NK-92 (cell line): ENCODE measurements around the gene TMIGD1.

ENCODE experiments used
- DNase-seq: peaks from one replicate; lab custom pipeline; 2025; ENCODE audit not compliant: unreplicated experiment; lab: John Stamatoyannopoulos, UW

The TMIGD1 gene, protein sequence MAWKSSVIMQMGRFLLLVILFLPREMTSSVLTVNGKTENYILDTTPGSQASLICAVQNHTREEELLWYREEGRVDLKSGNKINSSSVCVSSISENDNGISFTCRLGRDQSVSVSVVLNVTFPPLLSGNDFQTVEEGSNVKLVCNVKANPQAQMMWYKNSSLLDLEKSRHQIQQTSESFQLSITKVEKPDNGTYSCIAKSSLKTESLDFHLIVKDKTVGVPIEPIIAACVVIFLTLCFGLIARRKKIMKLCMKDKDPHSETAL

GRCh38 chr17:30333503-30334360, at the start of gene TMIGD1:
Gene TMIGD1, minus strand, starts transcription at chr17:30334057. Its CDS starts 1,924 bp downstream, at chr17:30332133.
- no peak for DNase-seq

- no peak for DNase-seq
Observed at GRCh38 chr17:30382345-30382744, 48.5 kb upstream of the TMIGD1 start.

- DNase-seq, result no peak
Observed at GRCh38 chr17:30381340-30381659, 47.4 kb upstream of the TMIGD1 start.

- DNase-seq, result no peak
Observed at GRCh38 chr17:30380643-30381339, 46.9 kb upstream of the TMIGD1 start.

- DNase-seq, result no peak
Observed at GRCh38 chr17:30379903-30380381, 46.1 kb upstream of the TMIGD1 start.

- DNase-seq, result no peak
Observed at GRCh38 chr17:30379303-30379902, 45.5 kb upstream of the TMIGD1 start.

- DNase-seq, result peak; percentile 70
Observed at GRCh38 chr17:30378825-30379302, 45.0 kb upstream of the TMIGD1 start, which contains the start of gene CPD. Gene CPD, plus strand, starts transcription at chr17:30378927. Its CDS starts 54 bp downstream, at chr17:30378981.

DNA sequence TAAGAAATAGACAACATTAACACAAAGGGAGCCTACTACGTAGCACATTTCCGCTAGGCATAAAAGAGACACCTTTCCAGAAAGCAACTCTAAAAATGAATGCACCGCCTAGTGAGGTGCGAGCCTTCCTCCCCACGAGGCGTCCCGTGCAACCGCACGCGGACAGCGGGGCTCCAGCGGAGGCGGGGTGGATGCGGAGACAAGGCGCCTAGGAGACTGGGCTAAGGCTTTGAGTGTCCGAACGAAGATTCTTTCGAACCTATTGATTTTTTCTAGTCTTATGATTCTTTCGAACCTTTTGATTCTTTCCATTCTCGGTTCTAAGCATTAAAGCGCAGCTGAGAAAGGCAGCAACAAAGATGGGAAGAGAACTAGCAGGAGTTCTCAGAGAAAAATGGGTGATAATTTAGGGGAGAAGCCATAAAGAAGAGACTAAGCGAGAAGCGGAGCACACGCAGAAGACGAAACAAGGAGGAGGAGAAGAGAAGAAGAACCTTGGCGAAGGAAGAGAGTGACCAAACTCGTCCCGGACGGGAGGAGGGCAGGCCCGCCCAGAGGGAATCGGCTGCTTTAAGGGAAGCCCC, 44.5 kb upstream of the TMIGD1 start:
- DNase-seq, result no peak

DNA sequence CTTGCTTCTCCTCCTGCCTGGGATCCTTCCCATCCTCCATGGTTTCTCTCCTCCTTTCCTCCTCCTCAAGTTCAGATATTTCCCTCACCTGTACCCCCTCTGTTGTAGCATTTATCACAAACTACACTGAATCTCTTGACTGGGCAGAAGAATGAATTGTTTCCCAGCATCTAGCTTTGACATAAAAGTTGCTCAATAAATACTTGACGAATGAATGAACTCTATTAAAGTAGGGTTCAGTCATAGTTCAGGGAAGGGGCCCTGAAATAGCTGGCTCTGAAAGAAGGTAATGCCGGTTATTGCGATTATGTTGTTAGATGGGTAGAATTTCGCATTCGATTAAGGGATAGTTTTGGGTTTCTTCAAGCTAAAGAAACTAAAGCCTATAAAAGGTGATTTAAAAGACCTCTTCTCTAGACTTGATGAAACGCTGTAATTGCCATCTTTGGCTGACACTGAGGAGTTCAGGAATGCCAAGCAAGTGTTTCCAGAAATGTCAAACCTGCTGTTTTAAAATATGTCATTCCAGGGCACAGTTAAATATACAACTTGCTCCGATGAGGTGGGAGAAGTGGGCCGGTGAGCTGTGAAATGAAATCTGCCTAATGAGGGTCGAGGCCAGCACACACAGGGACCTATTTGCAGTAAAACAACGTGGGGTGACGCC, 43.9 kb upstream of the TMIGD1 start:
- DNase-seq, result no peak

DNA sequence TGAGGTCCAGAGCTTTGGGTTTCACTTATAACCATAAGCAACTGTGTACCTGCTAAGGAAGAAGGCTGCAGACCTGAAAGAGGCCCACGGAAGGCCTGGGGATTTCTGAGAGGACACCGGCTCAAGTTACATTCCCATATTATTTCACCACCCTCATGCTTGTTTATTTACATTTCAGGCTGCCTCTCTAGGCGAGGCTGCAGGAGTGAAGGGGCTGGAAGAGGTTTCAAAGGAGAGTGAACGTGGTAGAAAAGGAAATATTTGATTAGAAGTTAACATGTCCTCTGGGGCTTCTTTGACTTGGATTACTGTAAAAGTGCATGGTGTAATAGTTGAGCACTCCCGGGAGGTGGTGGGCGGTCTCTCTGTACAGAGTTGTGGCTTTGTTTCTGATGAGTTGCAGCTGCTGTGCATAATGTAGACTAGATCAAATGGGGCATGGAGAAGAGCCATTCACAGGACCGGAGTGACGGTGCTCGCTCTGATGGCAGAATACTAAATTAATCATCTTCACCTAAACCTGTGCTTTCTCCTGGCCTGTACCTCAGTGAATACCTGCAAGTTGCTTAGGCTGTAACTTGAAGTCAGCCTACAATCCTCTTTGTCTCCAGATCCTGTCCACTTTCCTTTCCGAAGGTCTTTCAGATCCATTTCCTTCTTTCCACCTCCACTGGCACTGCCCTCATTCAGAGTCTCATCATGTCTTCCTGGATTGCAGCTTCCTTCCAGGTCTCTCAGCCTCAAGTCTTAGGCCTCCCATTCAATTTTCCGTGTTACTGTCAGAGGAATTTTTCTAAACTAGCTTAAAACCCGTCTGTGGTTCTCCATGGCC, 43.0 kb upstream of the TMIGD1 start:
- no peak for DNase-seq

GRCh38 chr17:30375661-30376060, 41.8 kb upstream of the TMIGD1 start:
- DNase-seq, result no peak

GRCh38 chr17:30372755-30373154, 38.9 kb upstream of the TMIGD1 start:
- DNase-seq, result no peak

GRCh38 chr17:30369995-30370394, 36.1 kb upstream of the TMIGD1 start:
- DNase-seq, result no peak

DNA sequence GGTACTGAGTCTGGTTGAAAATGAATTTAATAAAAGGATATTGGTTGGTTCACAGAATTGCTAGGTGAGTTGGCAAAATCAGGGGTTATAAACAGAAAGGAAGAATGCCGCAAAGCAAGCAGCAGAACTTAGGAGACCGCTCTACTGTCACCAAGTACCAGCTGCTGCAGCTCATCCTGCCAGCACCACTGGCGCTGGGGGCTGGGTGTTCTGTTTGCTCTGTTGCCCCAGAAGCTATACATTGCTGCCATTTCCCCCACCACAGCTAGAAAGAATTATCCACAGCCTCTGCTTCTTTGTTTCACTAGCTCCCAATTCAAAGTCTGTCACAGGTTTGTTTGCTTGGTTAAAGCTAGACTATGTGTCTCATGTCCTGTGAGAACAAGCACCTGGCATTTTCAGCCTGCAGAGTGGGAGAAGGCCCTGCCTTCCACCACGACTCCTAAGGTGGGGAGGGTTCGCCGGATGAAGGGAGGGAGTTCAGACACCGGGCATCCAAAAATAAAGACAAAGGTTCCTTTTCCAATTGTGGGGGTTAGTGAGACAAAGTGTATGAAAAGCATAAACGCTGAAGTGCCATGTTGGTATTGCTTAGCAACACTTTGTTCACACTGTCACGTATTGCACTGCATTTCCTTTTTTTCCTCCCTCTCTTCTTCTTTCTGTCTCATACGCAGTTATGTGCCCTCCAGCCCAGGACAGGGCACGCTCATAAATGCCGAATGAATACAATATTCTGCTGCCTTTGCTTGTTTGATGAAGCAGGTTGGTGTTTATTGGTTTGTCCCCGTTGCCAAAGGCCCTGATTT, 35.3 kb upstream of the TMIGD1 start:
- no peak for DNase-seq

DNA sequence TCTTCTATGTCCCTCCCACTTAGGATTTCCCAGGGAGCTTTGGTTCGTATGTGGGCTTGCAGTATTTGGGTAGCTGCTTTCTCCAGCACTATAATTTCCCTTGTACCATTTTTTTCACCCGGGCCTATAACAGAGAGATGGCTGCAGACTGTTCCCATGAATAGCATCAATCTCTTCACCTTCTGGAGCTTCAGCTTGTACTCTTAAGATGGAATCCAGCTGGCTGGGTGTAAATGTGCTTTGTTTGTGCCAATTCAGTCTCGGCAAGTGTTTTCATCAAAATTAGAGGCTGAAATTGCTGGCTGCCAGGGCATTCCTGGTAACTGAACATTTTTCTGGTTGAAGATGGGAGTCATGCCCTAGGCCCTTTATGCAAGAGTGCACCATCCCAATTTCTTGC, 32.7 kb upstream of the TMIGD1 start:
- DNase-seq, result no peak

- peak; percentile 37 for DNase-seq
Observed at GRCh38 chr17:30363715-30364202, 29.9 kb upstream of the TMIGD1 start.

GRCh38 chr17:30361766-30362279, 28.0 kb upstream of the TMIGD1 start:
- no peak for DNase-seq
